Measurements from ENCODE around the gene F2R. TPM values are rescaled to one million over a fixed set of nuclear protein-coding genes. Genes with fewer than 3 reads are reported as not detected.

F2R gene
- total and polyA plus RNA-seq, 10 of the 15 experiments (the other 5 are each of a cell fraction or from before 2014, with no cell fraction given), result 1.8 to 75.4 (median 8.0) TPM

DNA sequence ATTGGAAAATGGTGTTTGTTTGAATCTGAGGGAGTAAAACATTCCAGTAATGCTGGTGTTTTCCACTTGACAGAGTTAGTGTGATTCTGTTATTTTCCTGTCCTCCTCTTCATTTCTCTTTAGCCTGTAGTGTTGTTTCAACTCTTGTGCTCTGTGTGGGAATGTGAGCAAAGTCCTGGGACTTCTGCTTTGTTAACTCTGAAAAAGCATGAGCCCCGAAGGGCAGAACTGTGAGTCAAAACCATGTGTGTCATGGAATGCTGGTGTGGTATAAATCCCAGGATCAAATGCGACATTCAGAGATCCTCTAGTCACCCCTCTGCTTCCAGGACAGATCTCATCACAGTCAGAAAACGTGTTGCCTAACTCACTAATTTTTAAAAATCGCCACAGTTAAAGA, 8.9 kb downstream of the F2R start:
- Histone ChIP-seq H3K4me3 (no peak overlapping the region), H3K36me3 (ENCODE audit: control insufficient read depth in 2 of 2, insufficient read depth in 2 of 2, low read length in 1 of 2) (no peaks in the 10 kb centered on the region), H3K4me1 (ENCODE audit: control insufficient read depth, insufficient read depth, low read length) (peaks cover 12% of the 10 kb centered on the region; the same call in 1 of the 2 replicates), H3K4me2 (ENCODE audit: control insufficient read depth, insufficient read depth) (no peak overlapping the region), H3K9me3 (replicated peaks; ENCODE audit: control insufficient read depth, insufficient read depth, low read length) (peaks cover 9% of the 10 kb centered on the region), H4K20me1 (ENCODE audit: control insufficient read depth, insufficient read depth) (no peaks in the 10 kb centered on the region), H2AFZ (ENCODE audit: control insufficient read depth, low read depth, low read length) (no peak overlapping the region), H3K9ac (ENCODE audit: control insufficient read depth, insufficient read depth, low read length) (no peak overlapping the region), H3K27me3 (replicated peaks in 1 of 2; ENCODE audit: control insufficient read depth in 2 of 2, insufficient read depth in 2 of 2, low read length in 1 of 2) (no peaks in the 10 kb centered on the region), H3K27ac (ENCODE audit: control insufficient read depth, insufficient read depth) (no peak overlapping the region), H3K79me2 (ENCODE audit: control insufficient read depth, insufficient read depth, low read length) (no peaks in the 10 kb centered on the region)
- ChIA-PET POLR2A (interaction anchor here (0.6 to 1.1 kb wide), 3 partner anchors 12 to 32 kb away, joined by 3 read pairs; no protein-coding TSS in a partner anchor), RAD21 (ENCODE audit: unreplicated experiment) (interaction anchor here (1.4 kb wide), 1 partner anchor 49 kb away, joined by 6 read pairs; no protein-coding TSS in a partner anchor), SMC1A (ENCODE audit: uncharacterized antibody, unreplicated experiment) (interaction anchor here (2.6 kb wide), 1 partner anchor 15 kb away, joined by 9 read pairs; no protein-coding TSS in a partner anchor), CTCF (no interaction called here)
- BruUV-seq (replicated peaks), result no TSS peak
- TF ChIP-seq CBX3 (IDR thresholded peaks at IDR 0.05; ENCODE audit: borderline replicate concordance, low read depth) (no peak), CEBPZ (IDR thresholded peaks at IDR 0.05; ENCODE audit: low read depth, low read length) (no peak), DPF2 (IDR thresholded peaks at IDR 0.05) (no peak), RCOR1 (conservative IDR thresholded peaks at IDR 0.05; ENCODE audit: low read depth, low read length) (no peak), SMAD1 (IDR thresholded peaks at IDR 0.05; ENCODE audit: low read depth, partially characterized antibody) (no peak), SMARCA5 (IDR thresholded peaks at IDR 0.05) (no peak), SREBF1 (IDR thresholded peaks at IDR 0.05; ENCODE audit: low read length) (no peak), EGR1 (IDR thresholded peaks at IDR 0.05; ENCODE audit: borderline replicate concordance in 1 of 2, low read depth in 2 of 2, low read length in 2 of 2) (no peak), ATF3 (IDR thresholded peaks at IDR 0.05; ENCODE audit: borderline replicate concordance, extremely low read depth, low read depth, low read length) (no peak), HDGF (IDR thresholded peaks at IDR 0.05) (no peak), BCL11A (IDR thresholded peaks at IDR 0.05; ENCODE audit: low read depth, low read length) (no peak), FOXK2 (IDR thresholded peaks at IDR 0.05) (no peak), TBL1XR1 (IDR thresholded peaks at IDR 0.05; ENCODE audit: low read depth, low read length) (no peak)
- in situ Hi-C loops (cut with MboI) (no loop called here), intact Hi-C loops (cut with micrococcal nuclease; ENCODE audit: unreplicated experiment) (no loop called here)
- DNase-seq (ENCODE audit: low read depth, low spot score), result no peak
- no peak for ATAC-seq
- no peak for FAIRE-seq
- WGBS (ENCODE audit: insufficient coverage, insufficient replicate concordance, low lambda C conversion rate, missing lambda C conversion rate), result 58% methylated on average over 4 of the region's 4 CpGs
